Suprapubic skin (tissue), 4 donors: ENCODE results near the gene CASQ2.

ENCODE experiments used
- EP300 ChIP-seq: sonication (generic); formaldehyde crosslinking; IDR thresholded peaks from one replicate; pipeline ENCODE4 v1.6.1; 2017; ENCODE audit warnings: antibody characterized with exemption
- POLR2A ChIP-seq, 2 donors: fragments of 450-650 bp; IDR thresholded peaks; one replicate each; pipeline ENCODE4 v1.6.1; 2017; ENCODE audit warnings: antibody characterized with exemption in 2 of 2, mild to moderate bottlenecking in 2 of 2, moderate library complexity in 2 of 2
- POLR2AphosphoS5 ChIP-seq, 3 donors: sonication (generic); formaldehyde crosslinking; IDR thresholded peaks; one replicate each; pipeline ENCODE4 v1.6.1; 2017; ENCODE audit warnings: antibody characterized with exemption in 3 of 3
- TF ChIP-seq, protein P1 (sequence below), 2 donors: fragments of 200-600 bp in 1 of 2; fragments of 450-650 bp in 1 of 2; sonication (generic) in 1 of 2; IDR thresholded peaks; one replicate each; pipeline ENCODE4 v1.5.1; 2016 to 2019; ENCODE audit warnings: antibody characterized with exemption in 2 of 2, mild to moderate bottlenecking in 1 of 2, moderate library complexity in 1 of 2

GRCh38 chr1:115650961-115651360 lies 117.6 kb downstream of the CASQ2 start:
- no peak for TF ChIP-seq EP300
- TF ChIP-seq, protein P1, sequence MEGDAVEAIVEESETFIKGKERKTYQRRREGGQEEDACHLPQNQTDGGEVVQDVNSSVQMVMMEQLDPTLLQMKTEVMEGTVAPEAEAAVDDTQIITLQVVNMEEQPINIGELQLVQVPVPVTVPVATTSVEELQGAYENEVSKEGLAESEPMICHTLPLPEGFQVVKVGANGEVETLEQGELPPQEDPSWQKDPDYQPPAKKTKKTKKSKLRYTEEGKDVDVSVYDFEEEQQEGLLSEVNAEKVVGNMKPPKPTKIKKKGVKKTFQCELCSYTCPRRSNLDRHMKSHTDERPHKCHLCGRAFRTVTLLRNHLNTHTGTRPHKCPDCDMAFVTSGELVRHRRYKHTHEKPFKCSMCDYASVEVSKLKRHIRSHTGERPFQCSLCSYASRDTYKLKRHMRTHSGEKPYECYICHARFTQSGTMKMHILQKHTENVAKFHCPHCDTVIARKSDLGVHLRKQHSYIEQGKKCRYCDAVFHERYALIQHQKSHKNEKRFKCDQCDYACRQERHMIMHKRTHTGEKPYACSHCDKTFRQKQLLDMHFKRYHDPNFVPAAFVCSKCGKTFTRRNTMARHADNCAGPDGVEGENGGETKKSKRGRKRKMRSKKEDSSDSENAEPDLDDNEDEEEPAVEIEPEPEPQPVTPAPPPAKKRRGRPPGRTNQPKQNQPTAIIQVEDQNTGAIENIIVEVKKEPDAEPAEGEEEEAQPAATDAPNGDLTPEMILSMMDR (IDR thresholded peaks at IDR 0.05) = no peak
- TF ChIP-seq POLR2A (IDR thresholded peaks at IDR 0.05) = no peak
- TF ChIP-seq POLR2AphosphoS5 (IDR thresholded peaks at IDR 0.05) = no peak
